GM12878 (cell line): Measurements from ENCODE around the gene FASTK. TPM values are rescaled to one million over a fixed set of nuclear protein-coding genes. Genes with fewer than 3 reads are reported as not detected.

ENCODE experiments used
- BCL11A ChIP-seq: IDR thresholded peaks from 2 replicates; pipeline ENCODE4 v1.6.1; 2011; ENCODE audit warnings: low read depth, low read length
- BCLAF1 ChIP-seq: fragments of 450-650 bp; IDR thresholded peaks from 2 replicates; pipeline ENCODE4 v1.6.1; 2017; ENCODE audit warnings: antibody characterized with exemption, mild to moderate bottlenecking, moderate library complexity
- CBX3 ChIP-seq: fragments of 200-600 bp; sonication (generic); IDR thresholded peaks from 2 replicates; pipeline ENCODE4 v1.6.1; 2016; ENCODE audit warnings: low read depth, borderline replicate concordance
- CREB1 ChIP-seq: IDR thresholded peaks from 2 replicates; pipeline ENCODE4 v1.6.1; 2012; ENCODE audit warnings: low read depth, mild to moderate bottlenecking, inconsistent platforms
- CTCF ChIP-seq, 3 experiments: IDR thresholded peaks in 2 of 3; conservative IDR thresholded peaks in 1 of 3; 2 replicates each; pipeline ENCODE4 v1.5.1; 2011; ENCODE audit warnings: low read depth in 3 of 3, low read length in 3 of 3, mild to moderate bottlenecking in 3 of 3, control low read depth in 2 of 3, moderate library complexity in 2 of 3, inconsistent platforms in 1 of 3, mixed read lengths in 1 of 3; ENCODE audit not compliant: control insufficient read depth in 2 of 3, insufficient read depth in 1 of 3; ENCODE audit errors: extremely low read depth in 1 of 3
- ESRRA ChIP-seq: IDR thresholded peaks from 2 replicates; pipeline ENCODE4 v1.6.1; 2012; ENCODE audit warnings: mild to moderate bottlenecking, low read length, improper control_type of control experiment
- IKZF2 ChIP-seq, 2 experiments: fragments of 450-650 bp; IDR thresholded peaks; 2 replicates each; pipeline ENCODE4 v1.6.1; 2017; ENCODE audit warnings: mild to moderate bottlenecking in 2 of 2, moderate library complexity in 2 of 2
- IRF3 ChIP-seq: fragments of 450-650 bp; IDR thresholded peaks from 2 replicates; pipeline ENCODE4 v1.6.1; 2014; ENCODE audit warnings: mild to moderate bottlenecking
- JUNB ChIP-seq: IDR thresholded peaks from 2 replicates; pipeline ENCODE4 v1.6.1; 2016; ENCODE audit warnings: antibody characterized with exemption, mild to moderate bottlenecking
- MAX ChIP-seq: IDR thresholded peaks from 2 replicates; pipeline ENCODE4 v1.6.1; 2012; ENCODE audit warnings: low read depth, low read length, improper control_type of control experiment
- NBN ChIP-seq: fragments of 450-650 bp; IDR thresholded peaks from 2 replicates; pipeline ENCODE4 v1.6.1; 2016
- NRF1 ChIP-seq: conservative IDR thresholded peaks from 2 replicates; pipeline ENCODE4 v1.6.1; 2011; ENCODE audit warnings: mild to moderate bottlenecking, low read depth, low read length, improper control_type of control experiment
- RAD51 ChIP-seq: fragments of 450-650 bp; IDR thresholded peaks from 2 replicates; pipeline ENCODE4 v1.6.1; 2016; ENCODE audit warnings: moderate library complexity, mild to moderate bottlenecking, inconsistent platforms
- STAT1 ChIP-seq: fragments of 450-650 bp; conservative IDR thresholded peaks from 2 replicates; pipeline ENCODE4 v1.6.1; 2014; ENCODE audit warnings: antibody characterized with exemption, mild to moderate bottlenecking
- WRNIP1 ChIP-seq: IDR thresholded peaks from 2 replicates; pipeline ENCODE4 v1.6.1; 2011; ENCODE audit warnings: low read depth, low read length, improper control_type of control experiment, borderline replicate concordance
- ZBTB11 ChIP-seq: fragments of 450-650 bp; formaldehyde crosslinking; IDR thresholded peaks from 2 replicates; pipeline ENCODE4 v1.5.0; 2022; ENCODE audit warnings: mild to moderate bottlenecking, missing genetic modification characterization
- ZBTB33 ChIP-seq: fragments of 450-650 bp; IDR thresholded peaks from 2 replicates; pipeline ENCODE4 v1.6.1; 2017; ENCODE audit warnings: mild to moderate bottlenecking
- ZNF24 ChIP-seq: fragments of 450-650 bp; IDR thresholded peaks from 2 replicates; pipeline ENCODE4 v1.6.1; 2017; ENCODE audit warnings: antibody characterized with exemption, mild to moderate bottlenecking
- polyA plus RNA-seq, 11 experiments: library from polyadenylated mRNA; depleted of rRNA in 4 of 11; unstranded in 6 of 11; stranded (reverse) in 5 of 11; fragments of >200 nt; fragmentation: Nextera tagmentation in 4 of 11; fragmentation: Illumina TruSeq in 1 of 11; extraction: Ambion mirVana in 4 of 11; extraction: Trizol in 1 of 11; gene quantifications; 1 replicate in 1 of 11; 2 replicates in 10 of 11; pipeline versions ENCODE4 v1.2.1 to v1.2.3, GENCODE V29; 2011 to 2016; ENCODE audit warnings: inconsistent platforms in 2 of 11, missing spikeins in 2 of 11, low read depth in 1 of 11
- total RNA-seq, 4 experiments: library from RNA; depleted of rRNA in 3 of 4; stranded (reverse); fragments of >200 nt in 3 of 4; fragmentation: Illumina TruSeq in 1 of 4; extraction: Trizol in 1 of 4; gene quantifications; 2 replicates each; pipeline versions ENCODE4 v1.2.1 to v1.2.3, GENCODE V29; 2013 to 2021

Gene FASTK
- total and polyA plus RNA-seq, 10 of the 15 experiments (the other 5 are each of a cell fraction or from before 2014, with no cell fraction given) = 0.19 to 102 (median 54.5) TPM

GRCh38 chr7:151028131-151028947 lies 52.3 kb downstream of the FASTK start, which contains the start of gene ABCB8 (continued):
- TF ChIP-seq BCL11A (0 out of 2 replicates have a peak, but pooled peaks have one; percentile 7), ESRRA (no peak), CREB1 (no peak; the same call in 1 of the 2 replicates), ZBTB33 (no peak), STAT1 (no peak), IKZF2 (IDR thresholded peaks at IDR 0.05) (0 out of 4 replicates have a peak, but pooled peaks of 1 of the 2 experiments have one; percentile 22), WRNIP1 (no peak), BCLAF1 (no peak), ZNF24 (no peak), JUNB (no peak), NBN (peak; percentile 67; the same call in 1 of the 2 replicates), NRF1 (no peak), ZBTB11 (CRISPR knock-in tag) (no peak), RAD51 (no peak), CTCF (IDR thresholded peaks at IDR 0.05 in 2 of 3, conservative IDR thresholded peaks at IDR 0.05 in 1 of 3; ENCODE audit: control insufficient read depth in 2 of 3, extremely low read depth in 1 of 3, insufficient read depth in 1 of 3, low read depth in 3 of 3, low read length in 3 of 3) (peak; percentile 22 to 57 (median 53); a peak in 4 of 6 replicates), MAX (peak; percentile 30; the same call in 1 of the 2 replicates), IRF3 (peak; percentile 95), CBX3 (no peak)
